ENCODE results near the gene IFRD2.

- TF ChIP-seq CTCF (IDR thresholded peaks at IDR 0.05) (no peak), POLR2AphosphoS5 (IDR thresholded peaks at IDR 0.05) (no peak)
Measured at GRCh38 chr3:50268276-50268675, 24.0 kb downstream of the IFRD2 start.

All from gastroesophageal sphincter (tissue), 3 donors.